ENCODE measurements around the gene CAPN7.

The CAPN7 gene

DNA sequence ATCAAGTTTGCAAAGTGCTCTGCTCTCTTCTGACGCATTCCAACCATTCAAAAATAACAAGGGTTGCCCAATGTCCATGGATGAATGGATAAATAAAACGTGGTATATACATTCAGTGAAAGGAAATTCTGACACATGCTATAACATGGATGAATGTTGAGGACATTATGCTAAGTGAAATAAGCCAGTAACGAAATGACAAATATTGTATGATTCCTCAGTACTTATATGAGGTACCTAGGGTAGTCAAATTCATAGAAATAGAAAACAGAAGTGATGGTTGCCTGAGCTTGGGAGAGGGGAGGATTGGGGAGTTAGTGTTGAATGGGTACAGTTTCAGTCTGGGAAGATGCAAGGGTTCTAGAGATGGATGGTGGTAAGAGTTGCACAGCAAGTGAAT is 92.5 kb downstream of the CAPN7 start:
- Histone ChIP-seq H3K36me3 (ENCODE audit: control insufficient read depth in 1 of 2, insufficient read depth in 2 of 2, low read depth in 1 of 2, low read length in 2 of 2) (peaks cover 0 to 57% of the 10 kb centered on the region in 2 experiments), H3K14ac (ENCODE audit: low read length in 2 of 2) (no peak overlapping the region), H2BK120ac (ENCODE audit: low read depth, low read length) (no peak overlapping the region), H3K9me3 (ENCODE audit: control insufficient read depth, low read length) (no peaks in the 10 kb centered on the region), H3K4me3 (ENCODE audit: insufficient read depth in 1 of 2, low read depth in 1 of 2, low read length in 2 of 2) (no peak overlapping the region), H2AFZ (ENCODE audit: low read depth, low read length) (no peak overlapping the region), H3K9ac (ENCODE audit: low read length) (no peak overlapping the region), H3K4ac (ENCODE audit: low read depth in 1 of 2, low read length in 2 of 2) (no peak overlapping the region), H2BK5ac (ENCODE audit: low read depth, low read length, poor library complexity, severe bottlenecking) (no peak overlapping the region), H3K27ac (ENCODE audit: low read length, poor library complexity, severe bottlenecking) (no peak overlapping the region), H2AK5ac (ENCODE audit: low read length, severe bottlenecking) (no peak overlapping the region), H3K4me1 (ENCODE audit: control insufficient read depth, insufficient read depth, low read depth, low read length) (peaks cover 9% of the 10 kb centered on the region), H3K4me2 (ENCODE audit: low read length, poor library complexity, severe bottlenecking) (no peak overlapping the region), H3K79me1 (replicated peaks; ENCODE audit: low read length, poor library complexity, severe bottlenecking) (no peaks in the 10 kb centered on the region), H3K27me3 (ENCODE audit: control insufficient read depth in 1 of 2, insufficient read depth in 1 of 2, low read length in 2 of 2) (no peaks in the 10 kb centered on the region), H3K18ac (ENCODE audit: low read depth in 1 of 2, low read length in 2 of 2) (no peak overlapping the region), H4K8ac (ENCODE audit: low read length) (no peak overlapping the region), H4K91ac (ENCODE audit: low read length) (no peak overlapping the region), H3K23ac (ENCODE audit: low read length in 2 of 2) (no peak overlapping the region), H2BK15ac (ENCODE audit: low read depth, poor library complexity, severe bottlenecking) (no peak overlapping the region), H2BK12ac (ENCODE audit: low read length in 2 of 2) (no peak overlapping the region)
- DNase-seq: no peak
- 79% methylated on average over 3 of the region's 3 CpGs for WGBS

DNA sequence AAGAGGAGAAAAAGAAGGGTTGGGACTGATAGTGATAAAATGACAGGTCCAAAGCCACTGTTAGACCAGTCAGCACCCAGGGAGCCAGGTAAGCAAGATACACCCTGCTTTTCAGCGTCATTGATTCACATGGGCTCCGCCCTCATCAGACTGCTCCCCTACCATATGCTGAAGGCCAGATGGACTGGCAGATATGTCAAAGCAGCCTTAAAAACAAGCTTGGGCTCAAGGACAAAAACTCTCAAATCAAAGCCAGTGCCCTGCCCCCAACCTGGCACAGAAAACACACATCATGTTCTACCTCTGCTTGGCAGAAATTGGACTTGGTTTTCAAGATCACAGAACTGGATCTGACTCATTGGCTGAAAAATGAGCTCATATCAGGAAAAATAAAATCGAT is 93.0 kb downstream of the CAPN7 start:
- no peak overlapping the region for H2BK15ac ChIP-seq (ENCODE audit: low read depth, poor library complexity, severe bottlenecking)
- no peak overlapping the region for H2AK5ac ChIP-seq (ENCODE audit: low read length, severe bottlenecking)
- H3K79me1 ChIP-seq (replicated peaks; ENCODE audit: low read length, poor library complexity, severe bottlenecking): no peaks in the 10 kb centered on the region
- no peak overlapping the region for H2BK12ac ChIP-seq (ENCODE audit: low read length in 2 of 2)
- H3K36me3 ChIP-seq (ENCODE audit: control insufficient read depth in 1 of 2, insufficient read depth in 2 of 2, low read depth in 1 of 2, low read length in 2 of 2): peaks cover 4 to 62% of the 10 kb centered on the region in 2 experiments
- peaks cover 9% of the 10 kb centered on the region for H3K4me1 ChIP-seq (ENCODE audit: control insufficient read depth, insufficient read depth, low read depth, low read length)
- H3K4me3 ChIP-seq (ENCODE audit: insufficient read depth in 1 of 2, low read depth in 1 of 2, low read length in 2 of 2): no peak overlapping the region
- H3K14ac ChIP-seq (ENCODE audit: low read length in 2 of 2): no peak overlapping the region
- H2BK5ac ChIP-seq (ENCODE audit: low read depth, low read length, poor library complexity, severe bottlenecking): no peak overlapping the region
- no peak overlapping the region for H3K4ac ChIP-seq (ENCODE audit: low read depth in 1 of 2, low read length in 2 of 2)
- H3K9me3 ChIP-seq (ENCODE audit: control insufficient read depth, low read length): no peaks in the 10 kb centered on the region
- WGBS: 96% methylated on average over 3 of the region's 3 CpGs
- no peak overlapping the region for H2BK120ac ChIP-seq (ENCODE audit: low read depth, low read length)
- H3K9ac ChIP-seq (ENCODE audit: low read length): no peak overlapping the region
- no peak overlapping the region for H3K27ac ChIP-seq (ENCODE audit: low read length, poor library complexity, severe bottlenecking)
- H3K4me2 ChIP-seq (ENCODE audit: low read length, poor library complexity, severe bottlenecking): no peak overlapping the region
- DNase-seq: no peak
- H2AFZ ChIP-seq (ENCODE audit: low read depth, low read length): no peak overlapping the region
- H3K27me3 ChIP-seq (ENCODE audit: control insufficient read depth in 1 of 2, insufficient read depth in 1 of 2, low read length in 2 of 2): no peaks in the 10 kb centered on the region
- no peak overlapping the region for H4K8ac ChIP-seq (ENCODE audit: low read length)
- H3K23ac ChIP-seq (ENCODE audit: low read length in 2 of 2): no peak overlapping the region
- no peak overlapping the region for H4K91ac ChIP-seq (ENCODE audit: low read length)
- no peak overlapping the region for H3K18ac ChIP-seq (ENCODE audit: low read depth in 1 of 2, low read length in 2 of 2)

DNA sequence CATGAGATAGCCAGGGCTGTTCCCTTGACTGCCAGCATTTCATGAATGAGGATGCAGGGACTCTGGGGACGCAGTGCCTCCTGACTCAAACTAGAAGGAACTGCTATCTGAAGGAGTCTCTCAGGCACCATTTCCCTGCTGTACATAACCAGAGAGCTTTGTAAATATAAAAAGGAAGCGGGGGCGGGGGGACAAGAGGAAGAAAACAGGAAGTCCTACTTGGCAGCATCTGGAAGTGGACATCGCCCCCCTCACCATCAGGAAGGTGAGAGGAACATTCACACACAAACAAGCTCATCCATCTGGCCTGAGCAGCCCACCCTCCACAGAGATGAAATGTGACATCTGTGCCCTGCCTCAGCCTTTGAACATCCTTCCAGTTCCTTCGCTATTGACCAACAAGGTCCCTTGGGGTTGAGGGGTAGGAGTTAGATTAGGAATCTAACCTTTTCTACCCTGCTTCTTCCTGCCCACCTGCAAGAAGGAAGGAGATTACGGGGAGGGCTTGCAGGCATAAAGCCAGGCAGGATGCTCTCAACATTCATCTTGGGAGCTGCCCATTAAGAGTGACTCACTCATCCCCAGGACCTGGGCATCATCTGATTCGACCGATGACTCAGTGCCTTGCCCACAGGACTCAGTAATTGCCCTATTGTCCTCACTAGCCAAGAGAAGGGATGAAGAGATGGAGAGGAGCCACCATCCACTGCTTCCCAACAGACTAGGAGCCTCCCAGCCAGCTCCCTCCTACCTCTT is 94.5 kb downstream of the CAPN7 start:
- no peak overlapping the region for H2BK15ac ChIP-seq (ENCODE audit: low read depth, poor library complexity, severe bottlenecking)
- no peaks in the 10 kb centered on the region for H3K79me1 ChIP-seq (replicated peaks; ENCODE audit: low read length, poor library complexity, severe bottlenecking)
- no peaks in the 10 kb centered on the region for H3K27me3 ChIP-seq (ENCODE audit: control insufficient read depth in 1 of 2, insufficient read depth in 1 of 2, low read length in 2 of 2)
- H3K4me1 ChIP-seq (ENCODE audit: control insufficient read depth, insufficient read depth, low read depth, low read length): peaks cover 3% of the 10 kb centered on the region
- 40% methylated on average over 7 of the region's 8 CpGs for WGBS
- no peak overlapping the region for H4K8ac ChIP-seq (ENCODE audit: low read length)
- no peak overlapping the region for H2AK5ac ChIP-seq (ENCODE audit: low read length, severe bottlenecking)
- no peak overlapping the region for H3K4ac ChIP-seq (ENCODE audit: low read depth in 1 of 2, low read length in 2 of 2)
- peak overlapping the region; percentile 9 for H3K9ac ChIP-seq (ENCODE audit: low read length)
- H2BK12ac ChIP-seq (ENCODE audit: low read length in 2 of 2): peak overlapping the region in 1 of 2 experiments; percentile 29
- H3K27ac ChIP-seq (ENCODE audit: low read length, poor library complexity, severe bottlenecking): no peak overlapping the region
- H3K36me3 ChIP-seq (ENCODE audit: control insufficient read depth in 1 of 2, insufficient read depth in 2 of 2, low read depth in 1 of 2, low read length in 2 of 2): peaks cover 6 to 64% of the 10 kb centered on the region in 2 experiments
- no peak overlapping the region for H3K23ac ChIP-seq (ENCODE audit: low read length in 2 of 2)
- no peak overlapping the region for H3K4me2 ChIP-seq (ENCODE audit: low read length, poor library complexity, severe bottlenecking)
- H2AFZ ChIP-seq (ENCODE audit: low read depth, low read length): no peak overlapping the region
- no peak overlapping the region for H4K91ac ChIP-seq (ENCODE audit: low read length)
- H3K14ac ChIP-seq (ENCODE audit: low read length in 2 of 2): no peak overlapping the region
- H3K18ac ChIP-seq (ENCODE audit: low read depth in 1 of 2, low read length in 2 of 2): no peak overlapping the region
- no peak overlapping the region for H3K4me3 ChIP-seq (ENCODE audit: insufficient read depth in 1 of 2, low read depth in 1 of 2, low read length in 2 of 2)
- H2BK120ac ChIP-seq (ENCODE audit: low read depth, low read length): no peak overlapping the region
- H3K9me3 ChIP-seq (ENCODE audit: control insufficient read depth, low read length): no peaks in the 10 kb centered on the region
- DNase-seq: peak; percentile 71
- H2BK5ac ChIP-seq (ENCODE audit: low read depth, low read length, poor library complexity, severe bottlenecking): no peak overlapping the region

DNA sequence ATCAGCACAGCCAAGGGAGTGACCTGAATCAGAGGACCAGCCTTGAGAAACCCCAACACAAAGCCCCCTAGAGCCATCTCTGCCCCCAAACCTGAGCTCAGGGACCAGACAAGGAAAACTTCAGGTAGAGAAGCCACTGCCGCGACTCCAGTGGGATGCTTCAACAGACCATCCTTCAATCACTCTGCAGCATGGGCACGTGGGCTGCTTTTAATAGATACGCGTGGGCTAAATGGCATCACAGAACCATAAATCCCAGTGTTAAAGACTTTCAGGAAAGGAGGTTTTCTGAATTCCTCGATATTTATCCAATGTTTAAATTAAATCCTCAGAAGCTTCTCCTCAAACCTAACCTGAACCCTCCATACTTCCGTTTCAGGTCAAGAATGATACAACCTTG is 95.7 kb downstream of the CAPN7 start:
- 96% methylated on average over 7 of the region's 7 CpGs for WGBS

More for the DNA sequence above, 95.7 kb downstream of the CAPN7 start:
- no peak overlapping the region for H3K18ac ChIP-seq (ENCODE audit: low read depth in 1 of 2, low read length in 2 of 2)
- no peak overlapping the region for H3K4me2 ChIP-seq (ENCODE audit: low read length, poor library complexity, severe bottlenecking)
- no peak for DNase-seq
- H3K4me3 ChIP-seq (ENCODE audit: insufficient read depth in 1 of 2, low read depth in 1 of 2, low read length in 2 of 2): no peak overlapping the region
- no peak overlapping the region for H2BK120ac ChIP-seq (ENCODE audit: low read depth, low read length)
- no peak overlapping the region for H3K23ac ChIP-seq (ENCODE audit: low read length in 2 of 2)
- no peak overlapping the region for H2AK5ac ChIP-seq (ENCODE audit: low read length, severe bottlenecking)
- no peak overlapping the region for H2BK15ac ChIP-seq (ENCODE audit: low read depth, poor library complexity, severe bottlenecking)
- H3K27me3 ChIP-seq (ENCODE audit: control insufficient read depth in 1 of 2, insufficient read depth in 1 of 2, low read length in 2 of 2): no peaks in the 10 kb centered on the region
- peaks cover 6 to 63% of the 10 kb centered on the region in 2 experiments for H3K36me3 ChIP-seq (ENCODE audit: control insufficient read depth in 1 of 2, insufficient read depth in 2 of 2, low read depth in 1 of 2, low read length in 2 of 2)
- no peak overlapping the region for H4K91ac ChIP-seq (ENCODE audit: low read length)
- no peak overlapping the region for H3K14ac ChIP-seq (ENCODE audit: low read length in 2 of 2)
- H4K8ac ChIP-seq (ENCODE audit: low read length): no peak overlapping the region
- no peak overlapping the region for H3K27ac ChIP-seq (ENCODE audit: low read length, poor library complexity, severe bottlenecking)
- H3K79me1 ChIP-seq (replicated peaks; ENCODE audit: low read length, poor library complexity, severe bottlenecking): no peaks in the 10 kb centered on the region
- no peak overlapping the region for H2AFZ ChIP-seq (ENCODE audit: low read depth, low read length)
- no peak overlapping the region for H2BK5ac ChIP-seq (ENCODE audit: low read depth, low read length, poor library complexity, severe bottlenecking)
- peaks cover 3% of the 10 kb centered on the region for H3K4me1 ChIP-seq (ENCODE audit: control insufficient read depth, insufficient read depth, low read depth, low read length)
- no peaks in the 10 kb centered on the region for H3K9me3 ChIP-seq (ENCODE audit: control insufficient read depth, low read length)
- H2BK12ac ChIP-seq (ENCODE audit: low read length in 2 of 2): peak overlapping the region in 1 of 2 experiments; percentile 21
- H3K4ac ChIP-seq (ENCODE audit: low read depth in 1 of 2, low read length in 2 of 2): no peak overlapping the region
- H3K9ac ChIP-seq (ENCODE audit: low read length): no peak overlapping the region
